HepG2 (cell line): ENCODE results near the gene MTF1. TPM values are rescaled to one million over a fixed set of nuclear protein-coding genes. Genes with fewer than 3 reads are reported as not detected.

ENCODE experiments used
- BHLHE40 ChIP-seq: IDR thresholded peaks from 2 replicates; pipeline ENCODE4 v1.6.1; 2011; ENCODE audit warnings: low read length, improper control_type of control experiment
- CCAR2 ChIP-seq: fragments of 200-400 bp; formaldehyde crosslinking; optimal IDR thresholded peaks from 2 replicates; pipeline ENCODE3; 2018; ENCODE audit warnings: low read depth, mild to moderate bottlenecking, low read length, moderate library complexity
- DZIP1 ChIP-seq: sonication (generic); formaldehyde crosslinking; IDR thresholded peaks from 2 replicates; pipeline ENCODE4 v1.5.0; 2020; ENCODE audit warnings: mild to moderate bottlenecking, missing genetic modification reagents
- E2F1 ChIP-seq: sonication (generic); formaldehyde crosslinking; IDR thresholded peaks from 2 replicates; pipeline ENCODE4 v1.5.0; 2020; ENCODE audit warnings: missing genetic modification reagents
- HOMEZ ChIP-seq: IDR thresholded peaks from 2 replicates; pipeline ENCODE4 v1.6.1; 2016; ENCODE audit warnings: low read depth
- MTF2 ChIP-seq: sonication (generic); formaldehyde crosslinking; IDR thresholded peaks from 2 replicates; pipeline ENCODE4 v1.5.0; 2020; ENCODE audit warnings: missing genetic modification reagents, borderline replicate concordance
- PLSCR1 ChIP-seq: sonication (generic); formaldehyde crosslinking; IDR thresholded peaks from 2 replicates; pipeline ENCODE4 v1.5.0; 2020; ENCODE audit warnings: missing genetic modification reagents, mild to moderate bottlenecking, borderline replicate concordance
- POLR2G ChIP-seq: fragments of 200-400 bp; formaldehyde crosslinking; IDR thresholded peaks from 2 replicates; pipeline ENCODE4 v1.6.1; 2018; ENCODE audit warnings: mild to moderate bottlenecking, low read depth, low read length, moderate library complexity
- TBX3 ChIP-seq: fragments of 450-650 bp; IDR thresholded peaks from 2 replicates; pipeline ENCODE4 v1.6.1; 2017; ENCODE audit warnings: antibody characterized with exemption, mild to moderate bottlenecking, inconsistent platforms, borderline replicate concordance
- TEF ChIP-seq: sonication (generic); formaldehyde crosslinking; IDR thresholded peaks from 2 replicates; pipeline ENCODE4 v1.5.0; 2020; ENCODE audit warnings: missing genetic modification reagents
- USF2 ChIP-seq, 2 experiments: sonication (generic) in 1 of 2; formaldehyde crosslinking in 1 of 2; IDR thresholded peaks; 2 replicates each; pipeline versions ENCODE4 v1.5.1 to v1.6.1; 2011 to 2020; ENCODE audit warnings: borderline replicate concordance in 1 of 2, low read depth in 1 of 2, low read length in 1 of 2, mild to moderate bottlenecking in 1 of 2, missing genetic modification reagents in 1 of 2, moderate library complexity in 1 of 2
- ZBTB34 ChIP-seq: sonication (generic); formaldehyde crosslinking; IDR thresholded peaks from 2 replicates; pipeline ENCODE4 v1.8.0; 2022; ENCODE audit warnings: mild to moderate bottlenecking, missing genetic modification reagents
- ZNF691 ChIP-seq: sonication (generic); formaldehyde crosslinking; IDR thresholded peaks from 2 replicates; pipeline ENCODE4 v1.4.0; 2020; ENCODE audit warnings: missing genetic modification reagents, low read depth, mild to moderate bottlenecking, borderline replicate concordance
- ZNF879 ChIP-seq: sonication (generic); formaldehyde crosslinking; IDR thresholded peaks from 2 replicates; pipeline ENCODE4 v1.8.1; 2023; ENCODE audit warnings: missing genetic modification reagents
- polyA plus RNA-seq, 8 experiments: library from polyadenylated mRNA; depleted of rRNA in 3 of 8; stranded (reverse) in 7 of 8; unstranded in 1 of 8; fragments of >200 nt; fragmentation: Illumina TruSeq in 4 of 8; extraction: Trizol in 4 of 8; gene quantifications; 2 replicates each; pipeline versions ENCODE4 v1.2.1 to v1.2.3, GENCODE V29; 2011 to 2016; ENCODE audit warnings: low read depth in 4 of 8, missing spikeins in 1 of 8, mixed read lengths in 1 of 8; ENCODE audit not compliant: insufficient read depth in 1 of 8
- total RNA-seq, 5 experiments: library from RNA; depleted of rRNA; stranded (reverse); fragments of >200 nt; fragmentation: Illumina TruSeq; extraction: Trizol; gene quantifications; 2 replicates each; pipeline ENCODE4 v1.2.3, GENCODE V29; 2016; ENCODE audit warnings: low read depth in 1 of 5

The MTF1 gene
- total and polyA plus RNA-seq, 2 of the 13 experiments (the other 11 are each of a cell fraction or from before 2014, with no cell fraction given): 2.4 to 3.3 TPM

- TF ChIP-seq DZIP1 (CRISPR knock-in tag): no peak
- TF ChIP-seq BHLHE40: no peak; the same call in 1 of the 2 replicates
- TF ChIP-seq CCAR2: no peak
- TF ChIP-seq PLSCR1 (CRISPR knock-in tag): no peak
- no peak; the same call in 1 of the 2 replicates for TF ChIP-seq MTF2 (CRISPR knock-in tag)
- TF ChIP-seq ZNF879 (CRISPR knock-in tag): peak; percentile 75; the same call in 1 of the 2 replicates
- TF ChIP-seq ZNF691 (CRISPR knock-in tag): peak; percentile 88; the same call in 1 of the 2 replicates
- TF ChIP-seq POLR2G: peak; percentile 97
- TF ChIP-seq USF2 (IDR thresholded peaks at IDR 0.05; ENCODE audit: low read depth, low read length): no peak
- TF ChIP-seq USF2 (CRISPR knock-in tag; IDR thresholded peaks at IDR 0.05; ENCODE audit: borderline replicate concordance): no peak
- TF ChIP-seq E2F1 (CRISPR knock-in tag): no peak; the same call in 1 of the 2 replicates
- TF ChIP-seq HOMEZ (CRISPR knock-in tag): 0 out of 2 replicates have a peak, but pooled peaks have one; percentile 14
- TF ChIP-seq TEF (CRISPR knock-in tag): no peak
- TF ChIP-seq TBX3: no peak; the same call in 1 of the 2 replicates
- TF ChIP-seq ZBTB34 (CRISPR knock-in tag): no peak
These were observed at the start of gene MTF1 (continued) for GRCh38 chr1:37859507-37860345.
